Measurements from ENCODE around the gene HPDL. TPM values are rescaled to one million over a fixed set of nuclear protein-coding genes. Genes with fewer than 3 reads are reported as not detected.
"Not testable (repeated sequence)": the region's sequence is repeated elsewhere in the genome, so short reads cannot be mapped to it uniquely, and the experiment has no call there.

HPDL gene
- polyA plus RNA-seq, 4 donors, result 1.7 to 3.8 (median 3.1) TPM

DNA sequence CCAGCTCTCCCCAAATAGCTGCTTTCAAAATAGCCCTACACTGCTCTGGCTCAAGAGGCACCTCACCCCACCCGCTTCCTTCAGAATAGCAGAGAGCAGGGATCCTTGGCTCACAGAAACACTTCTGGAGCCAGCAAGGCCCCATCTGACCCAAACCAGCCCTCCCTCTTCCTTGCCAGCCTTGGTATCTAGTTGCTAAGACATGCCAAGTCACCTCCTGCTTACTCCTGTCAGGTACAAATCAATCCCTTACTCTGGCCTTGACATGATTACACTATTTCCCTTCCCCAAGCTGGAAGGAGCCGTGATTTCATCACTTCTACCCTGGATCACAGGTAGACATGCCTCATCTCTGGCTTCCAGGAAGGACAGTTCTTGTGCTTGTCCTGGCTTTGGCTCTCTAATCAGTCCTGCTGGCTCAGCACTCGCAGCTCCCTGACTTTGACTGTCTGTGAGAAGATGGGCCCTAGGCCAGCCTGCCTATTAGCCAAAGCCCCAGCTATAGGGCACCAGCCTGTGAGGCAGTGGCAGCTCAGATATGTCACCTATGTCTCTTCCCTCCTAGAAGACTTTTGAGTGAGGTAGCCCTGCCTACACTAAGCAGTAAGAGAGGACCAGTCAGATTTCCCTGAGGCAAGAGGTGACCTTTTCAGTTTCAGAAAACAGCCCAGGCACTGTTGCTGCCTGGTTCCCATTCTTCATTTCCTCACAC lies 22.4 kb downstream of the HPDL start:
- no peak for DNase-seq (ENCODE audit: low read depth in 4 of 4, low spot score in 3 of 4)

DNA sequence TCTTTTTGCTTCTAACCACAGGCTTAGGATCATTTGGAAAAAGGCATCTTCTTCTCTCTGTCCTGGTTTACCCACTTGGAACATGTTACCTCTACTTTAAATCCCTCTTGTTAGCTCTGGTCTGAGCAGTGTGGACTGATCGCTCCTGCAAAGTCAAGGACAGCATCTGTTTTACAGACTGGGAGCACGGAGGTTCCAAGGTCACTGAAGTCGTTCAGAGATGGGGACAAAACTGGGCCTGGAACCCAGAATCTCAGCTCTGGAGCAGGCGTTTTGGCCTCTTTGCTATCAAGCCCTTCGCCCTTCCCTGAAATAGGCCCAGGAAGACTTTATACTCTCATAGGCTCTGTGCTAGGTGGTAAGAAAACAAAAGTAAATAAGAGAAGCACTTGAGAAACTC lies 24.8 kb downstream of the HPDL start:
- no peak for DNase-seq (ENCODE audit: low read depth in 4 of 4, low spot score in 3 of 4)

DNA sequence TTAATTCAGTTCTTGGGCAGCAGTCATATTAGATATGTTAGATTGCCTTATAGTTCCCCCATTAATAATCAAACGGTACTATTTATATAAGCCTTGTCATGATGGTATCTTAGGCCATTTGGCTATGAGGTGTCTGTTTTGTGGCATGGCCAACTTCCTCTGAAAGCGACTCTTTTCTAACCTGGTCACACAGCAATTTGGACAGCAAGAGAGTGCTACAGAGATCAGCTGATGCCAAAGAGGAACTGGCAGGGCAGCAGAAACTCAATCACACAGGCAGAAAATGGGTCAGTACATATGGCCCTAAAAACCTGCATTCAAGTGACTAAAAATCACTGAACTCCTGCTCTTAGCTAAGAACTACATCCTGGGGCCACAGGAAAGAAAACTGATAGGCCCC lies 27.0 kb downstream of the HPDL start:
- no peak for DNase-seq (ENCODE audit: low read depth in 4 of 4, low spot score in 3 of 4)

DNA sequence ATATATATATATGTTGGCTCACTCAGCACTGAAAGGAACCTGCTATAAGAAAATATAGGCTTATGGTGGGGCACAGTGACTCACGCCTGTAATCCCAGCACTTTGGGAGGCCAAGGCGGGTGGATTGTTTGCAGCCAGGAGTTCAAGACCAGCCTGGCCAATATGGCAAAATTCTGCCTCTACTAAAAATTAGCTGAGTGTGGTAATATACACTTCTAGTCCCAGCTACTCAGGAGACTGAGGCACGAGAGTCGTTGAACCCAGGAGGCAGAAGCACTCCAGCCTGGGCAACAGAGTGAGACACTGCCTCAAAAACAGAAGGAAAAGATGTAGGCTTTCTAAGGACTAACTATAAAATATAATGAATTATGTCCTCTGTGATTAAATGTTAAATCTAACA lies 28.1 kb downstream of the HPDL start:
- no peak for DNase-seq (ENCODE audit: low read depth in 4 of 4, low spot score in 3 of 4)

DNA sequence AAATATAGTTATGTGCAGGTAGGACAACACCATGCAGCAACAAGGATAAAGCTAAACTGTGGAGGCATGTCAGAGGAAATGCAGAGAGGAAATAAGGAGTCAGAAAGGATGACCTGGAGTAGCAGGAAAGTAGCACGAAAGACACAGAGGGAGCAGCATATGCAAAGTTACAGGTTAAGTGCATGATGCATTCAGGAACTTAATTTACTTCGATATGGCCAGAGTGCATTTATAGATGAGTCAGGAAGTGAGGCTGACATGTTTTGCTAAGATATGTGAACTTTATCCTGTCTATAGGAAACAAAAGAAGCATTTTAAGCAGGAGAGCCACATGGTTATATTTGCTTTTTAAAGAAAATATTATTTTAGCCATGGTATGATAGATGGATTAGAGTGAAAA lies 29.0 kb downstream of the HPDL start:
- DNase-seq (ENCODE audit: low read depth in 4 of 4, low spot score in 3 of 4), result no peak

DNA sequence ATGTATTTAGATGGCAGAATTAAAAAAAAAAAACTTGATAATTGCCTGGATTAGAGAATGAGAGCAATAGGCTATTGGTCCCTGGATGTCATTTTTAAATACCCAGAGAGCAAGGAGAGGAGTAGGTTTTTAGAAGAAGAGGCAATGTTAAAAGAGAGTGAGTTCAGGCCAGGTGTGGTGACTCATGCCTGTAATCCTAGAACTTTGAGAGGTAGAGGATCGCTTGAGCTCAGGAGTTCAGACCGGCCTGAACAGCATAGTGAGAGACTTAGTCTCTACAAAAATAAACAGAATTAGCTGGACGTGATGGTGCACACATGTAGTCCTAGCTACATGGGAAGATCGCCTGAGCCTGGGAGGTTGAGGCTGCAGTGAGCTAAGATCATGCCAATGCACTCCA lies 29.5 kb downstream of the HPDL start:
- DNase-seq (ENCODE audit: low read depth in 4 of 4, low spot score in 3 of 4), result no peak

DNA sequence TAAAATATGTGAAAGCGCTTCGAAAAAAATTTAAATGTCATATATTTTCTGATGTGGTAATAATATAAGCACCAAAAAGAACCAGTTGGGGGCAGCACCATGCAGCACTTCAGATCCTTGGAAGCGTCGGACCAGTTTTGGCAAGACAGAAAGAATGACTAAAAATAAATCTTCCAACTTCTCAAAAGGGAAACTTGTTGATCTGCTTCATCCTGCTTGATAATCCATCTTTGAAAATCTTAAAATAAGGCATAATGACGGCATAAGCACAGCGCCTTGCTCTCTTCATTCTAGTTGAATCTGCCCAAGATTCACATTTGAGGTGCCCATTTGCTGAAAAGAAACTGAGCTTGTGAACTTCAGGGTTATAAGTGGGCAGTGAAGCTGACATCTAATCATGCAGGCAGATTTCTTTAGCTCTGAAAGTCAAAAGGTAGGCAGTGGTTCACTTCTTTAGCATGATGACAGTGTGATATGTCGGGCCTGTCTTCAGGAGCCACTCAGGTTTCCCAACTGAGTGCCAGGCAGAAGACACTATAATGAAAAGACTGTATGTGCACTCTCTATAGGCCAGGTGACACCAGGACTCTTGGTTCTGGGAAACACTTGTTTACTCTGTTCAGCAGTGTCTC lies 33.3 kb downstream of the HPDL start:
- peak in 3 of 4 donors; percentile 29 to 39 (median 36) for DNase-seq (ENCODE audit: low read depth in 4 of 4, low spot score in 3 of 4)

DNA sequence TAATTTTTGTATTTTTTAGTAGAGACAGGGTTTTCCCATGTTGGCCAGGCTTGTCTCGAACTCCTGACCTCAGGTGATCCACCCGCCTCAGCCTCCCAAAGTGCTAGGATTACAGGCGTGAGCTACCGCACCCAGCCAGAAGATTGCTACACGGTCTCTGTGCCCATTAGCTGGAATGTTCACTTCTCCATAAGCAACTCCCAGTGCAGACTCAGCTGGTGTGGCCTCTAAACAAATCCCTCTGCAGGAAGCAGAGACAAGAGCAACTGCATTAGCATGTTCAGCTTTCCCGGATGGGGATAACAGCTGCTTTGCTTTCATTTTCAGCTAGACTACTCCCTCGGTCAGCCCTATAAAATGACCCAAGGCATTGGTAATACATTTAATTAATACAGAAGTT lies 34.3 kb downstream of the HPDL start:
- not testable (repeated sequence) for DNase-seq (ENCODE audit: low read depth in 4 of 4, low spot score in 3 of 4)

DNA sequence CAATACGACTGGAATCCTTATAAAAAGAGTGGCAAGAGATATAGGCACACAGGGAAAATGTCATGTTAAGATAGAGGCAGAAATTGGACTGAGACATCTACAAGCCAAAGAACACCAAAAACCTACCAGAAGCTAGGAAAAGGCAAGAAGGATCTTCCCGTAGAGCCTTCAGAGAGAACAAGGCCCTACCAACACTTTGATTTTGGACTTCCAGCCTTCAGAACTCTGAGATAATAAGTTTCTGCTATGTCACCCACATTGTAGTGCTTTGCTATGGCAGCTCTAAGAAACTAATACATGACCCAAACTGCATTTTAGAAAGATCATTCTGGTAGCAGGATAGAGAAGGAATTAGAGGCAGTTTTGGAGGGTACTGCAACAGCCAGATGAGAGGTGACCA lies 37.6 kb downstream of the HPDL start:
- no peak for DNase-seq (ENCODE audit: low read depth in 4 of 4, low spot score in 3 of 4)

DNA sequence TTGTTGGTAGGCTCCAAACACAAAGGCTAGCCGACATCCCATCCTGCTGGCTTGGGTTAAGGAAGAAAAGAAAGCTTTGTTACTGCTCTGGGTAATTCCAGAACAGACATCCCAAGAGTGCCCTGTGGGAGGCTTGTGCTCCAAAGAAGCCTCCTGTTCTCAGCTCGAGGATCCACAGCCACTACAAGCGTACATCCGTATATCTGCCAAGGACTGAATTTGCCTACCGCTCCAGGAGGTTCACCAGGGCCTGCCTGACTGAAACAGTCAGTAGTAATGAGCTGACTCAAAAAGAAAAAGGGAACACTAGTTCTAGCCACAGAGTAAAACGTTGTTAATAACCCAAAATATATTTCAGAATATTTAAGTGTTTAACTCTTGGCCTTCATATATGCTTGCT lies 38.4 kb downstream of the HPDL start:
- no peak for DNase-seq (ENCODE audit: low read depth in 4 of 4, low spot score in 3 of 4)

DNA sequence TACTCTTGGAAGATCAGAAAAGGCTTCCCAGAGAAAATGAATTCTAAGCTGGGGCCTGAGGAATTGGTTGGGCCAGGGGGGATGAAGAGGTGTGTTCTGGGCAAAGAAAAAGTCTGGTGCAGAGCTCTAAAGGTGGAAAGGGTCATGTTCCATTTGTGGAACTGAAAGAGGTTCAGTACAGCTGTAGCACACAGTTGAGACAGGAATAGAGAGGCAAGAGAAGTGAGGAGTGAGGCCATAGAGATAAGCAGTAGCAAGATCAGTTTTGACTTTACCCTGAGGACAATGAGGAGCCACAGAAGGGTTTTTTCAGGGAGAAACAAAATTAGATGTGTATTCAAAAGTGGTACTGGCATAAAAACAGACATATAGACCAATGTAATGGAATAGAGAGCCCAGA lies 43.9 kb downstream of the HPDL start:
- DNase-seq (ENCODE audit: low read depth in 4 of 4, low spot score in 3 of 4), result no peak

DNA sequence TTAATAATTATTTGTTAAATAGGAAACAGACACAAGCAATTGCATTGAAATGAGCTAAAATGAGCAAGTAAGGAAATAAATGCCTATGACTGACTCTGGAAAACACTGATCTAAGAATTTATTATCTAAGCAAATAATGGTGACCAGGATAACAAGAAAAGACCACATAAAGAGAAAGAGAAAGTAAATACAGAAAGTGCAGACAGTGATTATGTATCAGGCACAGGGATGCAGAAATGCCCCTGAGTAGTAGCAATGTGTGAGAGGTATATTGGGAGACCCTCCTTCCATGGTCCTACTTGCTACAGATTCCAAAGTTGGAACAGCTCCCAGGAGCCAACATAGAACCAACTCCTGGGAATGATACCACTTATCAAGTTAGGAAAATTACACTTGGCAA lies 46.9 kb downstream of the HPDL start:
- DNase-seq (ENCODE audit: low read depth in 4 of 4, low spot score in 3 of 4), result no peak

DNA sequence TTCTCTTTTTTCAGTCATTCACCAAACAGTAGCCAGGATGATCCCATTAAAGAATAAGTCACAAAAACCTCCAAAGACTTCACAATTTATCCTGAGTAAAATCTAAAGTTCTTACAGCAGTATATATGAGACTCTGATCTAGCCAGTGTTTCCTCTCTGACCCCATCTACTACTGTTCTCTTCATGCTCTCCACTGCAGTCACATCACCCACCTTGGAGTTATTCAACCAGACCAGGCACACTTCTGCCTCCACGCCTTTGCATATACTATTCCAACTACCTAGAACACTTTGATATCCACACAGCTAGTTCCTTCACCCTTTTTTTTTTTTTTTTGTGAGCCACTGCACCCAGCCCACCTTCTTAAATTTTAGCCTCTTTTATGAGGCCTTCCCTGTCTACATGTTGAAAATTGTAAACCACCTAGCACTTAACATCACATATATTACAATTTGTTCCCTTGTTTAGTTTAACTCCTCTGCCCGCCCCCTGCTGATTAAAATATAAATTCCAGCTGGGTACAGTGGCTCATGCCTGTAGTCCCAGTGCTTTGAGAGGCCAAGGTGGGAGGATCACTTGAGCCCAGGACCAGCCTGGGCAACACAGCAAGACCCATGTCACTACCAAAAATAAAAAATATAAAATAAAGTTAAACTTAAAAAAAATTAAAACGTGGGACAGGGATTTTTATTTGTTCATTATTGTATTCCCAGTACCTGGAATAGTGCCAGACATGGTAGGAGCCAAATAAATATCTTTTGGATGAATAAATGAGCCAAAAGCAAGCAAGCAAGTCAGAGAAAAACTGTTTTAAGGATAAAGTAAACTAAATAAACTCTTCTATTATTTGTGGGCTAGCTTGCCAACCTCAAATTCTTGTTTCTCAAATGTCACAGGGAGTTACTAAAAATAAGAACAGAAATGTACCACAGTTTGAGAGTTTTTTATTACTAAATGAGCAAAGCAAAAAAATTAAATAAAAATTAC lies 48.7 kb downstream of the HPDL start:
- no peak for DNase-seq (ENCODE audit: low read depth in 4 of 4, low spot score in 3 of 4)

DNA sequence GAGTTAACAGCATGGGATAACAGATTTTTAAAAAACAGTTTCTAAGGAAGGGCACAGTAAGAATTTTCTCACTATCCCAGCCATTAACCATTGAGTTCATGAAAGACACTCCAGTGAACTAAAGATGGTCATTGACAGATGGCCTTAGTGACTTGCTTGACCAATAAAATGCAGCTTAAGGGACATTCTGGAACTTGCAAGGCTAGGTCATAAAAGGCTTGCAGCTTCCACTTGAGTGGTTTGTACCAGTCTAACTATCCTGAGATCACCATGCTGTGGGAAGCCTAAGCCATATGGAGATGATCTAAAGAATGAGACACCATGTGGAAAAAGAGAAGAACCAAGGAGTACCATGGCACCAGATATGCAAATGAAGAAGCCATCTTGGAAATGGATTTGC lies 51.5 kb downstream of the HPDL start:
- DNase-seq (ENCODE audit: low read depth in 4 of 4, low spot score in 3 of 4), result no peak

Other genes starting within 250 kb of the HPDL start
- 1 to 10 TPM; 4.1 to 7.9 (median 6.8) TPM for gene ZSWIM5, start 120.3 kb upstream of the HPDL start, polyA plus RNA-seq (ENCODE audit: insufficient read length in 4 of 4)
- 10 to 100 TPM; 10.7 to 15.8 (median 14.0) TPM for gene TOE1, start 13.3 kb downstream of the HPDL start, polyA plus RNA-seq (ENCODE audit: insufficient read length in 4 of 4)
- 10 to 100 TPM; 18.5 to 40.8 (median 27.3) TPM for gene MUTYH, start 13.5 kb downstream of the HPDL start, polyA plus RNA-seq (ENCODE audit: insufficient read length in 4 of 4)
- gene TESK2, start 164.3 kb downstream of the HPDL start, polyA plus RNA-seq (ENCODE audit: insufficient read length in 4 of 4), result 1 to 10 TPM; 3.5 to 7.1 (median 6.2) TPM
- 1 to 10 TPM; 1.3 to 2.1 (median 1.8) TPM for gene CCDC163, start 173.2 kb downstream of the HPDL start, polyA plus RNA-seq (ENCODE audit: insufficient read length in 4 of 4)
- gene MMACHC, start 173.4 kb downstream of the HPDL start, polyA plus RNA-seq (ENCODE audit: insufficient read length in 4 of 4), result 10 to 100 TPM; 10.5 to 14.3 (median 13.2) TPM
- gene PRDX1, start 195.0 kb downstream of the HPDL start, polyA plus RNA-seq (ENCODE audit: insufficient read length in 4 of 4), result 100 to 1,000 TPM; 254 to 394 (median 328) TPM
- gene AKR1A1, start 223.9 kb downstream of the HPDL start, polyA plus RNA-seq (ENCODE audit: insufficient read length in 4 of 4), result 100 to 1,000 TPM; 153 to 301 (median 262) TPM

All from left renal pelvis (tissue), 4 donors.